LHCN-M2 (cell line): ENCODE measurements around the gene WASF3. TPM values are rescaled to one million over a fixed set of nuclear protein-coding genes. Genes with fewer than 3 reads are reported as not detected.

Experiments used
- DNase-seq: peaks from one replicate; pipeline ENCODE4 v3.0.0-alpha.2; 2012; ENCODE audit warnings: low read depth
- total RNA-seq: library from RNA; depleted of rRNA; stranded (reverse); fragments of >200 nt; gene quantifications from 2 replicates; pipeline ENCODE4 v1.2.3, GENCODE V29; 2014

WASF3 gene
- total RNA-seq, 1 experiment from 2014 or later = 8.3 TPM

DNA sequence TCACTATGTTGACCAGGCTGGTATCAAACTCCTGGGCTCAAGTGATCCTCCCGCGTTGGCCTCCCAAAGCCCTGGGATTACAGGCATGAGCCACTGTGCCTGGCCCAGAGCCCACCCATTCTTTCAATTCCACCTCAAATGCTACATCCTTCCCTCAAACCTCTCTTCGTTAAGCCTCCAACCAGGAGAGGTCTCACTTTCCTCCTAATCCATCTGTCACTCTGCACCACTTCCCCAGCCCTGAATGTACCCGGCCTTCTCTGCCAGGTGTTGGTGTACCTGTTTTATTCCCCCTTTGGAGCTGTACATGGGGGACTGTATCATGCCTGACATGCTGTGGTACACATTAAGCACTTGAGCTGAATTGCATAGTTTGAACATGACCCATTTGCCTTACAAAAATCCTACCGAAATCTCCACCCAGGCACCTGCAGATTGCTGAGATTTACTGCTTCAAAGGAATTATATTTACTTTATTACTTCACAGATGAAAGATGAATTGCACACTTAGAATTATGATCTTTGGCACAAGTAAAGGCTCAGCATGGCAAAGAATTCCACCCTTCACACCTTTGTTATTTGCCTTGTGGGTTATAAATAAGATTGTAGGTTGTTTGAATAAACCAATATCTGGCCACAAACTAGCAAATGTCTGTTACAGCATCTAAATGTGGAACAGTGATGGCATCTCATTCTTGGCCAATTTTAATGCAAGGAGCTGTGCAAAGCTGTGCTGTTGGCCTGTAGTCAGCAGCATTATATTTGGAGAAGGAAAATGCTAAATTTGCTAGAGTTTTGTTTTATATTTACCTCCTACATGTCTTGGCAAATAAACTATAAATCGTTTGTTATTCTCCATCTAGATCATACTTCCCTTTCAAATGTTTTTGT, 15.6 kb upstream of the WASF3 start:
- DNase-seq = no peak

DNA sequence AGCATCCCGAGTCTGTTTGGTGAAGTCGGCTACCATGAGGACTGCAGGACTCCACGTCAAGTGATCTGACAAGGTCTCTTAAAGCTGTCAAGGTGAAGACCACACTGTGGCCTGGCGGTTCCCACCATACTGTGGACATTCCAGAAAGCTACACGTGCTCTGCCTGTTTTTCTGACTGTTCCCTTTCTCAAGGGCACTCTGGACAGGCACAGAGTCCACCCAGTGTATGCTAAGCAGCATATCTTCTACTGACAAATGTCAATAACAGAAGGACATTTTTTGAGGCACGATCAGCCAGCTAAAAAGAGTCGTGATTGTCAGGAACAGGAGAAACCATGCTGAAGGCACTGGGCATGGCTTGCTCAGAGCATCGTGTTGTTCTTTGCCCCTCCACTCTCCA, 12.8 kb upstream of the WASF3 start:
- DNase-seq = no peak

DNA sequence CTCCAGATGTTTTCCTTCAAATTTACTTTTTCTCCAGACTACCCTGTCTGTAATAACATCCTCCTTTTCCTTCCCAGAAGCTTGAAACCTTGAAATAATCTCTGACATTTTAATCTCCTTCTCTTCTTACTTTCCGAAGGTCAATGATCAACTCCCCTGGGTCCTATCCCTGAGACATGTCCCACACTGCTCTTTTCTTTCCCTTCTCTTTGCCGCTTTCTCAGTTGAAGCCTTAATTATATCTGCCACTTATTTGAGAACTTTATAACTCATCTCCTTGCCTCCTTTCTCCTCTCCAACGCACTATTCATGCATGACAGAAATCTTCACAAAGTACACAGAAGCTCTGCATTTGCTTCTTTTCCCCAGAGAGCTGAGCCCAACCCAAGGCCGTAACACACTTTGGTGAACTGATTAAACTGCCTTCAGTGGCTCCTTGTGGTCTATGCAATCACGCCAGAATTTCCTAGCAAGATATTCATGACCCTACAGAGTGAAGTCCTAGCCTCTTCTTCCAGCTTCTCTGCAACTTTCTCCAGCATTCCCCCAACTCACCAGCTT, 9.2 kb upstream of the WASF3 start:
- DNase-seq = no peak

DNA sequence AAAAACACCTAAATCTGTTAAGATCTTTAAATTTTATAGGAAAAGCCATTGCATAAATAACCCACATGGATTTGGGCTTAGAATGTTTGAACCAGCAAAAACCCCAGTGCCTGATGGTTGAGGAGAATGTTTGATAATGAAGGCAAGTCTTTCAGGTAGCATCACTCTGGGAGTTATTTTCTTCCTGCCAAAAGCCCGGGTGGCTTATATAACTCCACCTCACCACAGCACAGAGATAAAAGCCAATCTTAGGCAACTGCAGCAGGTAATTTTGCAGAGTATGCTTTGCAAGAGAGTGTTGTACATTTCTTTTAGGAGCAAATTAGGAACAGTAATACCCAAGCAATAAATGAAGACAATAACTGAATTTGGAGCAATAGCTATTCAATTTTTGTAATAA, 7.8 kb upstream of the WASF3 start:
- DNase-seq = no peak

DNA sequence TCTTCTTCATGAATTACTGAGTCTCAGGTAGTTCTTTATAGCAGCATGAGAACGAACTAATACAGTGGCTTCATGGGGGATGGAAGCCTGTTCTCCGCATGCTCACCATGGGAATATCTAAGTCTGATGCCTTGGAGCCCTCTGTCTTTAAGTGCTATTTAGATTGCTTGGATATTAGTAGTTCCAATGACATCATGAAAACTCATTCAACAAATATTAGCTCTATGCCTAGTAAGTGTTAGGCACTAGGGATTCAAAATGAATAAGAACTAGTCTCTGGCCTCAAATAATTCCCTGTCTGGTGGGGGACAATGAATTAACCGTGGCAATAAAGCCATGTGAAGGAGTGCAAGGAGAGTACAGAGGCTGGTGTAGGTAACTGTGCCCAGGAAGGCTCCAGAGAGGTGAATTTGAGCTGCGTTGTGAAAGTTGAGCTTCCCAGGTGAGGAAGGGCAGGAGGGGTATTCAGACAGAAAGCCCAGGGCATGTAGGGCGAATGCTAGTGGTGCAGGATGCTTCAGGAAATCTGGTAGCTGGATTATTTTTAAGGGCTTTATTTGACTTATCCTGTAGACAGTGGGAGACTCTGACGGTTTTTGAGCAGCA, 6.1 kb upstream of the WASF3 start:
- DNase-seq = no peak

DNA sequence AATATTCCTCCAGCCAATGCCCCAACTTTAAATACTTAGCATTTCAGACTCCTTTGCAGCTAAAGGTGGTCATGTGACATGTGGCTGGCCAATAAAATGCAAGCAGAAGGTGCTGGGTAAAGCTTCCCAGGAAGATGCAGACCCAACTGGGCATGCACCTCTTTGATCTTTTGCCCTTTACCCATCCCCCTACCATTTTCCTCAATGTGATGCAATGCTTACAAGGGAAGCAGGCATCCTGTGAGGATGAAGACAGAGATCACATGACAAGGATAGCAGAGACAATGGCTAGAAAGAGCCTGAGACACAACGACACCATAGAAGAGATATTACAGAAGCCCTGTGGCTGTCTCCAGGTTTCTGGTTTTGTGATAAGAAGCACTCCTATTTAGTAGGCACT, 2.1 kb upstream of the WASF3 start:
- no peak for DNase-seq

DNA sequence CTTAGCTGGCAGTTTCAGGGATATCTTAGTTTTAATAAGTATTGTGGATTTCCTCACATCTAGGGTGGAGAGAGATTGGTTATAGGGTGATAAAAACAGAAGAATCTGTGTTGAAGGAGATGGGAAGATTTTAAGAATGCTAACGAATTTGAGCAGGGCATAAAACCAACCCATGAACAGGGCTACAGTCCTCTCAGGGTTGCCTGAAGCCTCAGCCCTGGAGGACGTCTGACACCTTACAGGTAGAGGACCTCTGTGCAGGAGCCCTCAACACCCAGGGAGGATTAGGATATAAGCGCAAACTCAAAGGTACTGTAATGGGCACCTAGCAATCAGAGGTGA, 461 bp upstream of the WASF3 start:
- no peak for DNase-seq

DNA sequence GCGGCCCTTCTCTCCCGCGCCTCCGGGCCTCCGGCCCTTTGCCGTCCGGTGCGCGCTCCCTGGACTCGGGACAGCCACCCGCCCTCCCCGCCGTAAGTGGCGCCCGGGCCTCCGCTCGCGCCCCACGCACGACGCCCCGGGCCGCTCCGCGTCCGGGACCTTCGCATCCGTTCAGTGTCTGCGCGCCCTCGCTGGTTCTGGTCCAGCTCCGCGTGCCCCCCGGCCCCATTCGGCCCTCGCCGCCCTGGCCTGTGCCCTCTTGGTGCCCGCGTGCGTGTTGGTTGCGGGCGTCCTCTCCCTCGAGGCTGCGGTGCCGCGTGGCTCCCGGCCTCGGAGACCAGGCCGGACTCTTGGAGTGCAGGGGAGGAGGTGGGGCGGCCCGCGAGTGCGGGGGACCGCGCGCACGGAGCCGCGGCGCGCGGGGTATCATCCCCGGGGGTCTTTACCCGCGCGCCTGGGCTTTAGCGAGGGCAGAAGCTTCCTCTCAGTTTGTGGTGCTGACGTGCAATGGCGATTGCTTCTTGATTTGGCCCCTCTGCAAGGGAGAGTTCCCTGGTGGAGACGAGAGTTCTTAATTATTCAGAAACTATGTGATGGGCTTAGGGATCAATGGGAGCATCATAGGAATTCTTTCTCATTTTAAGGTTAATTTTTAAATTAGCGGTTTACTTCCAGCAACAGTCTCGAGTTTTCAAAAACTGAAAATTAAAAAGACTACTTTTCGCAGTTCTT, 757 bp downstream of the WASF3 start:
- peak; percentile 8 for DNase-seq

DNA sequence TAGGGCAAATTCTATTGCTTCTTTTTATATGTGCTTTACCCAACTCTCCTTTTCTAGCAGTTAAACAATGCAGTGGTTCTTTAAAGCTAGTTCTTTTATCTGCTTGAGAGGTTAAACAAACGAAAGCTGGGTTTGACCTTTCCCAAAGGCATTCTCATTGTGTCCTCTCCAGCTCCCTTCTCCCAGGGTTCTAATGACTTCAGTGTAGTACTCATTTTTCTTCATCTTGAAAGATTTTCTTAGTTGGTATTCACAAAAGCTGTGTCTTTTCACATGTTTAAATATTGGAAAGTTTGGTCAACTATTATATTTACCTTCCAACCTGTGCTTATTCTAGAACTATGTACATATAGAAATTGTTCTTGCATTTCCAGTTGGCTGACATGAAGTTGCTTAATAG, 1.5 kb downstream of the WASF3 start:
- DNase-seq = no peak

DNA sequence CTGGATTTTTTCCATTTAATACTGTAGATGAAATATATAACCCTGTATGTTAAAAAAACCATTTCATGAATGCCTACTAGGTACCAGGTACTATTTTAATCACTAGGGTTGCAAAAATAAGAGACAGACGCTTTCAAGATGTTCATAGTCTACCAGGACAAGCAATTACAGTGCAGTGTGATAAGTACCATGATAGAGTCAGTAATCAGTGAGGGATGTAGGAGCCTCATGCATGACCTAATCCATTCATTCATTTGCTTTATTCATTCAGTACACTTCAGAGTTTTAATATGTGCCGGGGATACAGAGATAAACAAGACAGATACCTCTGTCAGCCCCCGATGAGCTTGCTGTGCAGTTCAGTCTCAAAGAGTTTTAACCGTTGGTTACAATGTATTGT, 3.0 kb downstream of the WASF3 start:
- no peak for DNase-seq

DNA sequence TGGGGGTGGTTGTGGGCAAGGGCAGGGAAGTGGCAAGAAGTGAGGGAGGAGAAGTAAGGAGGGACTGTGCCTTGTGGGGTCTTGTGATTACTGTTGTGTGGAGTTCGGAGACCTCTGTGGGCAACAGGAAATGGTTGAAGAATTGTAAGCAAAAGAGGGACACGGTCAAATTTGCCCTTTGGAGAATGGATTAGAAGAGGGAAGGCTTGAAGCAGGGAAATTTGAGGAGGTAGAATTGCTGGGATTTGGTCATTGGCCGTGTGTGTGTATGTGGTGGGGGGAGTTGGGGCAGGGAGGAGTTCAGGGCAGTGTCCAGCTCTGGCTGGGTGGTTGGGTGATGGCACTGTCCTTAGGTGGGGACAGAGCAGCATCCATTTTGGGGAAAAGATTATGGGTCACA, 3.6 kb downstream of the WASF3 start:
- DNase-seq = no peak

DNA sequence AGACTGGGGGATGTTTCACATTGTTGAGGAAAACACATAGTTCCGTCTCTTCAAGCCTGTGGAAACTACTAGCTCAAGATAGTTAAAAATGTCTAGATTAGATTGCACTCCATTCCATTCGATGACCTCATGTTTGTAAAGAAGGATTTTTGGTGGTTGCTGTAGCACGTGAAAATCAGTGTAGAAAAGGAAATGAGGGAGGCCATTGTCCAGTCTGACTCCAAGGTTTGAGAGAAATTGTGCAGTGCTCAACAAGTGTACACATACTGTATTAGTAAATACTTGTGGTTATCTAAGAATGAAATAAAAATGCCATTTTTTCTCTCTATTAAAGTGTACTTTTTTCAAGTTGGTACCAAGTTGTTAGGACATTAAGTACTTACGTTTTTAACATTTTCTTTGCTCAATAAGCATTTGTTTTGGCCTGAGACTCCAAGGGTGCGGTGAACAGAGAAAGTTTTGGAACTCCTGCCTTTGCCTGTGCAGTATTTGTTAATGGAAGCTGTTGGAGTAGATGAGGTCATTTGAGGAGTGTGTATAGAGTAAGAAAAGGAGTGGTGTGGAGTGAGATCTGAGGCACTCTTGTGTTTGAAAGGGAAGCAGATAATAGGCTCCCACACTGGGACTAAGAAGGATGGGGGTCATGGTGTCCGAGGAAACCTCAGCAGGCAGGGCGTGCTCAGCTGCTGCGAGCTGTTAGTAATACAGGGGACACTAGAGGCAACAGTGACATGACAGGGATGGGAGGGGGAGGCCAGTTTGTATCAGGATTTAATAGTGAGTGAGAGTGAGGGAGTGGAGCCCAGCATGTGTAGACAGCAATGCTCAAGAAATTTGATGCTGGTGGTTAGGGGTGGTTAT, 4.4 kb downstream of the WASF3 start:
- DNase-seq = peak; percentile 39

DNA sequence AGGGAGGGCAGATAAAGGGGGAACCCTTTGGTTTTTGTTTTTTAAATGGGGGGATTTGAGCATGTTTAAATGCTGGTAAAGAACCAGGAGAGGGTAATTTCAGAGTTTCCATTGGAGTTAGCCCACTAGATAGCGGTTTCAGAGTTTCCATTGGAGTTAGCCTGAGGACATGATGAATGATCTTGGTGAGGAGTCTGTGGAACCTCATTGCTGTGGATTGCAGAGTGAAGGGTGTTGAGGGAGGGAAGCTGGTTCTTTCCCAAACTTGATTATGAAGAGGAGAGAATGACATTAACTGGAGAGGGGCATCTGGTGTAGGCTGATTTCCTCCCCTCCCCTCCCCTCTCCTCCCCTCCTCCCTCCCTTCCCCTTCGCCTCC, 5.0 kb downstream of the WASF3 start:
- DNase-seq = no peak

DNA sequence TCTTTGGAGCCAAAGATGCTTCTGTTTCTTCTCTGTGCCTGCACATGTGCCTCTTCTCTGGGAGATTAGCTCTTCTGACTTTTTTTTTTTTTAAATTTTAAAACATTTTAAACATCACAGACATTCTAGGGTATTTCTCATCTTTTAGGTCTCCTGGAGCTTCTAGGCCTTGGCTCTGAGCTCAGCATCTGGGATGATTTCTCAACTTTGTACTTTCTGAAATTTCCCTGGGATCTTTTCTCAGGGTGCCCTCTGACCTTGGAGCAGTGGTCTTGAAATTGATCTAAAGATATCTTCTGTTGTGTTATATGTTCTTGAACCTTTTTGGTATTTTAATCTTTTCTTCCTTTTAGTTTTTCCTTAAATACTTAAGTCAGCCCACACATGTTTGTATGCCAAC, 6.2 kb downstream of the WASF3 start:
- DNase-seq = no peak

DNA sequence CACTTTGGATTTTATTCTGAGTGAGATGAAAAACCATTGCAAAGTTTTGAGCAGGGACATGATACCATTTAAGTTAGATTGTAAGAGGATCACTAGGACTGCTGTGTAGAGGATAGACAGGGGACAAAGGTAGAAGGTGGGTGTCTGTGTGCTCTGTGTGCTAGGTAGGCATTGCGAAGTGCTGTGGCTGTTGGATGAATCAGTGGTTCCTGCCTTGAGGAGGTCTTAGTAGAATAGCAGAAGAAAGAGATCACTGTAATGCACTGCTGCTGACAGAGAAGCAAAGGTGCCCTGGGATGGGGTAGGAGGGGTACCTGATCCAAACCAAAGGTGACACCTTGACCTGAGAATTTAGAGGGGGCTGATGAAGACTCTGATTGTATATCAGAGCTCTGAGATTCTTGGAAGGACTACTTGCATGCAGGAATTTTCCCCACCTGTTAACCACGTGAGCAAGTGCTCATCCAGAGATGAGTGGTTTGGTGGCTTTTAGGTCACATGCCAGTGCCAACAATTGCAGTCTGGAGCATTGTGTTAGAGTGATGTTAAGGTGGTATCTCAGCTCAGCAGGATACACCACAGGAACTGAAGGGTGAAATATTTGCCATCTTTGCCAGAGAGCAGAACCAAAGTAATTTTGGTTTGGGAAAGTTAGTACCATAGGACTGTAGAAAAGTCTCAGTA, 10.8 kb downstream of the WASF3 start:
- no peak for DNase-seq

DNA sequence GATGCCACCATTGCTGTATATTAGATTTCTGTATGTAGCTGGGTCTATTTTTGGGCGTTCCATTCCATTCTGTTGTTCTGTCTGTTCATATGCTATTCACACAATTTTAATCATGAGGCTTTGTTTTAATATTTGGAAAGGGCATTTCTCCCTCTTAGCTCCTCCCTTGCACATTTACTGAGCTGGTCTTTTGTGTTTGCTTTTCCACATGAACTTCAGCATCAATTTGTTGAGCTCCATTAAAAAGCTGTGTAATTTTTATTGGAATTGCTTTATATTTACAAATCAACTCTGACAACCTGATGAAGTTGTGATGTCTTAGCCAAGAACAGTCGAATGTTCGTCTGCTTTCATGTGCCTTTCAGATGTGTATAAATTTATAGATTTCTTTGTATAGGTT, 14.0 kb downstream of the WASF3 start:
- no peak for DNase-seq

DNA sequence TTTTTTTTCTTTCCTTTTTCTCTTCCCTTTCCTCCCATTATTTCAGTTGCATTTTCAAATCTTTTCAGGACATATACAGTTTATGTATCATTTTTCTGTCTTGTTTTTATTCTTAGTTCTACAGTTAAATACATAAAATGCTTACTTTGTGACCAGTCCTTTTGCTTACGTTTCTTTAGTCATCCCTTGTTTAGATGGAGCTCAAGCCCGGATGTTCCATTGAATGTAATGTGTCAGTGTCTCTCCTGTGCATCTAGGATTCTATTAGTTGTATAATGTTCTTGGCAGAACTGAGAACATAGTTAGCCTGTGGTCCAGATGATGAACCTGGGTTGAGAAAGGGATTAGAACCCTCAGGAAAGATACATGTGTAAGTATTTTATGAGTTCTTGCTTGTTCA, 17.8 kb downstream of the WASF3 start:
- no peak for DNase-seq

DNA sequence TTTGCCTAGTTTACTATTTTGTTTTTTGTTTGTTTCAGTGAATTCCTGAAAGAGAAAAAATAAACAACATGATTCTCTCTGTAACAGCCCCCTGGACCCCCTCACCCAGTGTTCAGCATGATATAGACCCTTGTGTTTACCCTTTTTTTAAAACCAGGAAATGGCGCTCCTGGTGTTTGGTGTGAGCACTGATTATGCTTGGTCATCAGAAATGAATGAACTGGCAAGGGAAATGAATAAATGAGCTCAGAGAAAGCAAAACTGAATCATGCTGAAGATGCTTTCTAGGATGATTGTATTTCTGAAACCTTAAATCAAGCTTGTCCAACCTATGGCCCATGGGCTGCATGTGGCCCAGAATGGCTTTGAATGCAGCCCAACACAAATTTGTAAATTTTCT, 22.1 kb downstream of the WASF3 start:
- DNase-seq = no peak

DNA sequence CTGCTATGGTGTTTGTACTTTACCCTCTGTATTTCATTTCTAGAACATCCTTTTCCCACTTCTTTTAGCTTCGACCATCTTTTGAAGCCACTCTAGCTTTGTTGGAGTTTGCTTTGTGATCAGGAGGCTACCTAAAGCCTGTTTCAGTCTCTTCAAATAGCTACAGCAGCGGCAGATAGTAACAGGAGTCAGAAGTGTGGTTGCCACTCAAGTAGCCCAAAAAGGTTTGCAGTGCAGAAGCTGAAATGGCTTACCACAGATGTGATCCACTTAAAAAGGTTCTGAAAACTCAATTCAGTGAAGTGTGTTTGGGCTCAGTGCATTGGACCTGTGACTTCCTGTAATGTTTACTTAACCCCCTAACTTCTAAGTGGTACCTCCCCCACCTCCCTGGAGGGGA, 26.2 kb downstream of the WASF3 start:
- DNase-seq = no peak

DNA sequence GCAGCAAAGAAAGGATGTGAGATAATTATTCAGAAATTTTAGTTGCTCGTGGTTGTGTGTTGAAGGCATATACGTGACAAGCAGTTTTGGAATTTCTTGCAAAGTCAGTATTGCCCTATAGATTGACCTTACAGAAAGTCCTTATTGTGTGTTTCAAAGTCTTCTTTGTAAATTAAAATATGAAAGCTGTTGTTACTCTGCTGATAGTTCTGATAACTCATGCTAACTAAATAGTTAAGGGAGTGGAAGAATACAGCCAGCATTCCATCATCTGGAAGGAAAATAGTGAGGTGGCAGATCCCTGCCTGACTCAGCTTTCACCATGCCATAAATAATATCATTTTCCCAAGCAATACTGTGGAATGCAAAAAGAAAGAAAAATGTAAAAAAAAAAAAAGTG, 27.2 kb downstream of the WASF3 start:
- DNase-seq = peak; percentile 62

DNA sequence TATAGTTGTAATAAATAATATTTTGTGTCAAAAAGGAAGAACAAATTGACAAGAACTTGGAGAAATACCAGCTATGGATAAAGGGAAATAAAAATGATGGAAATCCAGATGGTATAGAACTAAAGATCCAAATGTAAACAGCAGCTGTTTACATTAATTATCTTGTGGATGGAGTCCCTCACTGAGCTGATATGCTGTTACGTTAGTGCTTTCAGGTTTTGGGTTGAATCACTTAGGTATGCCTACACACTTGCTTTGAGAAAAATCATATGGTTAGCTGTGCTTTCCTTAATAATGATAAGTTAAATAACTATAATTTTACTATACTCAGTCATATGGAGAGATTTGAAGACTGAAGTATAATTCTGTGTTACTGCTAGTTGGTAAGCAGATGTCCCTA, 27.7 kb downstream of the WASF3 start:
- DNase-seq = peak; percentile 7
